Measurements from ENCODE around the gene FDXACB1.

The FDXACB1 gene

GRCh38 chr11:111829185-111829968 lies 49.6 kb downstream of the FDXACB1 start:
- Histone ChIP-seq H3K9me3 (ENCODE audit: severe bottlenecking) (no peaks in the 10 kb centered on the region), H3K4me3 (ENCODE audit: severe bottlenecking) (no peak overlapping the region), H3K27me3 (ENCODE audit: insufficient read depth, poor library complexity, severe bottlenecking) (no peaks in the 10 kb centered on the region), H3K27ac (ENCODE audit: poor library complexity, severe bottlenecking) (no peak overlapping the region), H3K36me3 (ENCODE audit: low read depth) (peaks cover 29% of the 10 kb centered on the region), H3K4me1 (ENCODE audit: insufficient read depth, poor library complexity, severe bottlenecking) (no peaks in the 10 kb centered on the region)
- ATAC-seq (ENCODE audit: low read depth) (no peak), DNase-seq (ENCODE audit: low spot score) (no peak)
- TF ChIP-seq CTCF (IDR thresholded peaks at IDR 0.05; ENCODE audit: poor library complexity, severe bottlenecking): no peak

GRCh38 chr11:111826322-111826950 lies 52.5 kb downstream of the FDXACB1 start:
- Histone ChIP-seq H3K36me3 (ENCODE audit: low read depth) (peaks cover 21% of the 10 kb centered on the region), H3K27me3 (ENCODE audit: insufficient read depth, poor library complexity, severe bottlenecking) (no peaks in the 10 kb centered on the region), H3K9me3 (ENCODE audit: severe bottlenecking) (no peaks in the 10 kb centered on the region), H3K4me3 (ENCODE audit: severe bottlenecking) (no peak overlapping the region), H3K27ac (ENCODE audit: poor library complexity, severe bottlenecking) (no peak overlapping the region), H3K4me1 (ENCODE audit: insufficient read depth, poor library complexity, severe bottlenecking) (no peaks in the 10 kb centered on the region)
- DNase-seq (ENCODE audit: low spot score) (no peak), ATAC-seq (ENCODE audit: low read depth) (no peak)
- no peak for TF ChIP-seq CTCF (IDR thresholded peaks at IDR 0.05; ENCODE audit: poor library complexity, severe bottlenecking)

Measured in RWPE2 (cell line).